HG03175 (cell line): ENCODE data around the gene WNT2B.

Experiments
- ATAC-seq: cut with Tn5 transposase; IDR thresholded peaks from one replicate; pipeline ENCODE4 v1.9.1; 2021; ENCODE audit warnings: mild to moderate bottlenecking, moderate library complexity; ENCODE audit not compliant: unreplicated experiment

The WNT2B gene

DNA sequence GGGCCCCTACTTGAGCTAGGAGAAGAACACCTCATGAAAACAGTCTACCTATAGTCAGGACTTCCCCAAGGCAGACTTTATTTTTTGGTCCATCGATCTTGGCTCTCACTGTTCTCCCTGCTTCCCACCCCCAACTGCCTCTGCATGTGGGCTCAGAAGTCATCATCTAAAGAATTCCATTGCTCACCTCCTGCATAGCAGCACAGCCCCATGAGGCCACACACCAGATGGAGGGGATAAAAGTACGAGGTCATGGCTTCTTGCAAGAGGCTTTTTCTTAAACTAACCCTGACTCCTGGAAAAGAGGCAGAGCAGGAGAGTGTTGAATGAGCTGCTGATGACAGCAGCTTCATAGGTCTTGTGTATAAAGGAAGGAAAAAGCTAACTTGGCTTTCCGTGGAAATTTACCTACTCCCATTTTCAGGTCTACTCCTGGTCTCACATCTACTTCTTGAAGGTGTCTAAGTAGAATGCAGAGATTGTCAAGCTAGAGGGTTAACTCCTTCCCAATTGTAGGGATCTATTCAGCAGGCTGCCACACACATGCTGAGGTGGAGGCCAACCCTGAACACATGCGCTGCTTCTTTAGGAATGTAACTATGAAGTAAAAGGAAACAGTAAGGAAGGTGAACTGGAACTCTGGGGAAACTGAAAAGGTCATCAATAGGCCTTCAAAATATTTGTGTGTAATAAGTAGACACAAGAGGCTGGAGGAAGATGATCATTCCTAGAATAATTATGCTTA, 18.7 kb downstream of the WNT2B start:
- ATAC-seq = no peak

DNA sequence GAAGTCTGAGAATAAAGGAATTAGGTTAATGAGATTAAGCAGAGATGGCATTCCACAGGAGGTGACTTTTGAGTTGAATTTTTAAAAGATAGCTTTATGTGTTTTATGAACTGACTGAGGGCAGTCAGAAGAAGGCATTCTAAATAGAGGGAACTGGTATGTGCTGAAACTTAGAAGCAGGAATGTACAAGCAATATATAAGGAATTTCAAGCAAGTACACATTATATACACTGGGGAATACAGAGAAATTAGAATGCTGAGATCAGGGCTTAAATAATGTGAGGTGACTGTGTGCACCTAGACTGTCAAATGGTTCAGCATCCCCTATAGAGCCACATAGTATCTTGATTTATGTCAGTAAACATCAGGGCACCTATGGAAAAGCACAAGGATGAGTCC, 19.3 kb downstream of the WNT2B start:
- no peak for ATAC-seq

DNA sequence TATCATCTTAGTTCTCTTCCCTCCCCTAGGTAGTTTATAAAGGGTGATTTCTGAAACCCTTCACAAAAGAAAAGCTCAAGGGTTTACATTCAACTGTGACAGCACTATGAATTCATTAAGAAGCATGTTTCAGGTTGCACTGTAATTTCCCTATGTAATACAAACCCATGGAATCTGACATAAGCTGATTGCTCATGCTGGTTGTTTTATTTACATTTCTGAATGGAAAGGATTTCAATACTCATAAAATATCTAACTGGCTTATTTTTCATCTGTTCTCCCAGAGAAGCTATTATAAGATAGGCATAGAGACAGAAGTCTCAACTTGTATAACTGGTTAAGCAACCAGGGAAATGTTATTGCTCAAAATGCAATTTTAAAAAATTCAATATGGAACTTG, 20.5 kb downstream of the WNT2B start:
- ATAC-seq = no peak

DNA sequence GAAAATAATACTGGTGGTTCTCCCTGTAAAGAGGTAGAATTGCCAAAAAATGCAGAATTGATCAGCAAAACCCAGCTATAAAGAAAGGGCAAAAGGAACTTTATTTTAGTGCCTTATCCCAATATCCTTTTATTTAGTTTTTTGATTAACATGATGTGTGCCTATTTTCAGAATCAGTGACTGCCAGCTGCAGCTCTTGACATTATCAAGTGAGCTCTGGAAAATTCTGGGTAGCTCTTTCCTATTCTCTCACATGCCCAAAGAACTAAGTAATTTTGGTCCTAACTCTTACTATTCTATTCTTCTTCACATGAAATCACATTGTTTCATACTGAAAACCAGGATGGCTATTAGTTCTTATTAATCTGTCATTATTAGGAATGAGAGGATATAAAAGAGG, 22.1 kb downstream of the WNT2B start:
- ATAC-seq = no peak

DNA sequence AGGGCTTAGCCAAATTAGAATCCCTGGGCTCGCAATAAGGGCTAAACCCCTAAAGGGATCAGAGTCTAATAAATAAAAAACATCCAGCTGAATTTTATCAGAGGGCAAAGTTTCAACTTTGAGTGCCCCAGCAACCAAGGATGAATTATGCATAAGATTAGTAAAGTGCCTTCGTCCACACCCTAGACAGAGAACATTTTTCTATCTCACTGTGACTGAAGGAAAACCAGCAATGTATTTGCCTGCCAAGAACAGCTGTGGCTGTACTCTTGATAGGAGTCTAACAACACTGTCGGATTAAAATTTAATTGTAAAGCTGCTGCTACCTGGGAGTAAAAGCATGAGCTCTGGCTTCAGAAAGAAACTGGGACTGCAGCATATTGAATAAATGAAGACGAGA, 23.3 kb downstream of the WNT2B start:
- no peak for ATAC-seq

DNA sequence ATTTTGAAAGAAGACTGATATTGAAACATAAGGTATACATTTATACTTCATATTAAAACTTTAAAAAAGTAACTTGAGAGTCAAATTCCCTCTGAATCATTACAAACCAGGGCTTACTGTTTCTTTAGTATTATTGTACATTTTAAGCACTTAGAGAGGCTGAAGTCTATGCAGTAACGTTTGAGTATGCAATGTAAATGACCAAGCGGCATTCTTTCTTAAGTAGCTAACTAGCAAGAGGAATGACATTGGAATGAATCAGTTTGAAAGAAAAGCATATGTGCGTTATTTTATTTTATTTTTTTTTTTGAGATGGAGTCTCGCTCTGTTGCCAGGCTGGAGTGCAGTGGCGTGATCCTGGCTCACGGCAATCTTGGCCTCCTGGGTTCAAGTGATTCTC, 24.3 kb downstream of the WNT2B start:
- no peak for ATAC-seq

DNA sequence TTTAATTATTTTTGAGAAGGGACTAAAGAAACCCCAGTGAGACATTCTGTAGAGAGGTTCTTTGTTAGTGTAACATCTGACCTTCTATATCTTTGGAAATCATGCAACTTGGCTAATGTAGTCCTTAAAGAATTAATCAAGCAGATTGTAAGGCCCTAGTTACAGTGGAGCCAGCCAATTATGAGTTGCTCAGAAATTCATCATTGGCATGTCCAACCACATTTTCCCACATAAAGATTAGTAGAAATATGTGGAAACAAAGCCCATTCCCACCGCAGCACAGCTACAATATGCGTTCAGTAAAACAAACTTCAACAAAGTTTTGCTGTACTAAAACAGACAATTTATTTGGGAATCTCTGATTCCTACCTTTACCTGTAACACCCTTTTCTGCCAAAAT, 27.8 kb downstream of the WNT2B start:
- no peak for ATAC-seq

DNA sequence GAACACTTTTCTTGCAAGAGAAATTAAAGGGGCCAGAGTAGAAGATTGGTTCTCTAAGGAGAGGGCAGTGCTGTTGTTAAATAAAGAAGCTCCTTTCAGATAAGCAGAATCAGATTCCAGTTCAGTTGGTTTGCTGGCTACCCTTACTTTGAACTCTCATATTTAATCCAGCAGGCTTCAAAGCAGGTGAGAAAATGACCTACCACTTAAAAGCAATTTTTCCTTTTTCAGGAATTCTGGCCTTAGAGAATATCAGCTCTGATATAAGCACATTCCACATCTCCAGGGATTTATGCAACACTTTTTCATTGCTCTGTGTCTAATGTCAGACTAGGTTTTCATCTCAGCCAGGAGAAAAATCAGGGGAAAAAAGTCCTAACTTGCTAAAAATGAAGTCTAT, 28.7 kb downstream of the WNT2B start:
- no peak for ATAC-seq

DNA sequence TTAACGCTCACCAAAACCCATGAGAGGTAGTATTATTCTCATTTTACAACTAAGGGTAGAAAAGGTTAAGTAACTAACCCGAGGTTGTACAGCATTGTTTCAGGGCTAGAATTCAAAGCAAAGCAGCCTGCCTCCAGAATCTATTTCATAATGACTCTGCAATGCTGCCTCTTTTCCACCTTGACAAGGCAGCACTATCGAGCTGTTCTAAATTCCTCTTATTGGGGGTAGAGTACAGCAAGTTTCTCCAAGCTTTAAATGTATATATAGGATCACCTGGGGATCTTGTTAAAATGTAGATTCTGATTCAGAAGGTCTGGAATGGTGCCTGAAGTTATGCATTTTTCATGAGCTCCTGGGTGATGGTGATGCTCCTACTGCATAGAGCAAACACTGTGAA, 30.1 kb downstream of the WNT2B start:
- no peak for ATAC-seq

DNA sequence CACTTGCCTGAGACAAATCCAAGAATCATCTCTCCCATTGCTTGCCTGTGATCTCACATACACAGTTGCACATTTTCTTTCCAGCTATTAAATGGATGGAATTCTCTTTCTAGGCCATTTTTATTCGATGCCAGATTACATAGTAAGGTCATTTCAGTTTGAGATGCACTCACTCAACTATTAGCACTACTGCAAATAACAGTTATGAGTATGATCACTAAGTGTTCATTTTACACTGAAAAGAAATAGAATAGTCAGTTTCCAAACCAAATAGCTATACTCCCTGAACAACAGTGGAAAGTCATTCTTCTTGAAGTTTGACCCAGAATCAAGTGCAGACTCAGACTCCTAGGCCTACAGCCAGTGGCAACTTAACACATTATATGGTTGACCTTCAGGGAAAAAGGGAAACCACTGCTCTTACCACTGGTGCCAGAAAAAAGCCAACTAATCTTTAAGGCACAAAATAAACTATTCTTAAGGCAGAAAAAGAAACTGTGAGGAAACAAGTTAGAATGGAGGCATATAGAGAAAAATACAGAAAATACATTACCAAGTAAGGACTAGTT, 31.5 kb downstream of the WNT2B start:
- no peak for ATAC-seq

DNA sequence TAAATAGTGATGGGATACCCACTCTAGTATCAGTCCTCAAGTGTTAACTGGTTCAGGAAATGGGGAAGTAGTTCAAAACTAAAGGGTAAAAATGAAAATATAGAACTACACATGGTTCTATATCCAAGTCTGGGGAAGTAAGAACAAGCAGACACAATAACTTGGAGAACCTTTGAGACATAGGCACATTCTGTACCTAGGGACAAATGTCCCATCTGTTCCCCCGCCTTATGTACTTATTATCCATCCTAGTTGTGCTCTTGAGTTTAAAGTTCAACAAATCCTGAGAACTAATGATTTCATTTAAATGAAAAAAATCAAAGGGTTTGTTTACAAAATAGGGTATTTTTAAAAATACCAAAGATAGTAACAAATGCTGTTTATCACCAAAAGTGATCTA, 32.5 kb downstream of the WNT2B start:
- no peak for ATAC-seq

DNA sequence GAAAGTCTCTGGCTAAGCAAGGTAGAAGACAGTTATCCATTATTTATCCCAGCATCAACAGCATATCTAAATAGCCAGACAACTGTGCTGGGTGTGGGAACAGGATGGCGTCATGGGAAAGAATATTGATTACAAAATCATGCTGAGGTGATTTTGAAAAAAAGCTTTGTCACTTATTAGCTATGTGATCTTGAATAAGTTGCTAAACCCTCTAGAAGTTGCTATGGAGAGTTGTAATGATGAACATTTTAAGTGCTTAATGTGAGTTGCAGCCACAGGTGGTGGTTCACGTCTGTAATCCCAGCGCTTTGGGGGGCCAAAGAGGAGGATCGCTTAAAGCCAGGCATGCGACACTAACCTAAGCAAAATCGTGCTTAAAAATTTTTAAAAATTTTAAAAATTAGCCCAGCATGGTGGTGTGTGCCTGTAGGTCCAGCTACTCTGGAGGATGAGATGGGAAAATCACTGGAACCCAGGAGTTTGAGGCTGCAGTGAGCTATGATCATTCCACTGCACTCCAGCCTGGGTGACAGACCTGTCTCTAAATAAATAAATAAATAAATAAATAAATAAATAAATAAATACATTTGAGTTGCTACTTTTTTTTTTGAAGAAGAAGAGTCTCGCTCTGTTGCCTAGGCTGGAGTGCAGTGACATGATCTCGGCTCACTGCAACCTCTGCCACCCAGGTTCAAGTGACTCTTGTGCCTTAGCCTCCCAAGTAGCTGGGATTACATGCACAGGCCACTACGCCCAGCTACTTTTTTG, 33.6 kb downstream of the WNT2B start:
- no peak for ATAC-seq

DNA sequence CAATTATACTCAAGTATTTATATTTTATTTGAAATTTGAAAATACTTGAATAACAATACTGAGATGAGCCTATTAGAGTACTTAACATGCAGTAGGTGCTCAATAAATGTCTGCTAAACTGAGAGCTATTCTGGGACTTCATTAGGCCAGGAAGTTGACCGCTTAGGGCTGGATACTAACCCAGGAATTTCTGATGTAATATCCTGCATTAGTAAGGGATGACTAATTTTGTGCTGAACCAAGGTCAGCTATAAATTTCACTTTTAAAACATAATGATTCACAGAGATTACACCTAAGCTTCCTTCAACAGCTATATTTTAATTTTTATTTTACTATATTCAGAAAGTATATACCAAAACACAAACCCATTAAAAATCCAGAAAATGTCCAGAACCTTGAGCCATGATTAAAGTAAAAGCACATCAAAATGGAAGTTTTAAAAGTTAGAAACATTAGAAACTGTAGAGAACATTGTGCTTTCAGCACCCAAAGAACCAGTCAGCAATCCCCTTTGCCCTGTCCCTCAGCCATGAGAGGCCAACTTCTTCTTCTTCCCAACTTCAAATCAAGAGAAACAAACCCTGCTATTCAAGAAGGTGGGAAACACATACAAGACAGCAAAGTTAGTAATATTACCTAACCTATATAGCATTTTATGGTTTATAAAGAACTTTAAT, 35.4 kb downstream of the WNT2B start:
- ATAC-seq = no peak

DNA sequence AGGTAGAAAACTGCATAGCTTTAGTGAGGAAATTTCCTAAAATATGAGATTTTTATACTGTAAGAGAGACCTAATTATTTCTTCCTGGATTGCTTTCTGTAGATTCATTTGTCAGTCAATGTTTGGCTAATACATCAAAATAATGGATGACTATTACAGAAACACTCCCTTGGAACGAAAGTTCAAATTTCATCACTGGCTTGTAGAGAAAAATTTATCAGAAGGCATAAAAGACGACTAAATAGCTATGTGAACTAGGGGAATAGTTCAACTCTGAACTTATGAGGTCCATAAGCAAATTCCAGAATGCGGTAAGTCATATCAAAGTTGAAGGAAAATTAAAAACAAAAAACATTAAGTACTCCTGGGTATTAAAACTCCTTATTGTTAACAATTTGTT, 36.0 kb downstream of the WNT2B start:
- no peak for ATAC-seq

DNA sequence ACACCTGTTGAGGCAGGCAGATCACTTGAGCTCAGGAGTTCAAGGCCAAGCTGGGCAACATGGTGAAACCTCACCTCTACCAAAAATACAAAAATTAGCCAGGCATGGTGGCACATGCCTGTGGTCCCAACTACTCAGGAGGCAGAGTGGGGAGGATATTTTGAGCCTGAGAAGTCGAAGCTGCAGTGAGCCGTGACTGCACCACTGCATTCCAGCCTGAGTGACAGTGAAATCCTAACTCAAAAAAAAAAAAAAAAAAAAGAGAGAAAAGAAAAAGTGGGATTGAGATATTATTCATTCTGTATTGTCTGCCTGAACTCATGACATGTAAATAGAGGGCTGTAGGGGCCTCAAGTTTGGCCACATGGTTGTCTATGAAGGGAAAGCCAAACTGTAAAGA, 37.3 kb downstream of the WNT2B start:
- ATAC-seq = no peak

DNA sequence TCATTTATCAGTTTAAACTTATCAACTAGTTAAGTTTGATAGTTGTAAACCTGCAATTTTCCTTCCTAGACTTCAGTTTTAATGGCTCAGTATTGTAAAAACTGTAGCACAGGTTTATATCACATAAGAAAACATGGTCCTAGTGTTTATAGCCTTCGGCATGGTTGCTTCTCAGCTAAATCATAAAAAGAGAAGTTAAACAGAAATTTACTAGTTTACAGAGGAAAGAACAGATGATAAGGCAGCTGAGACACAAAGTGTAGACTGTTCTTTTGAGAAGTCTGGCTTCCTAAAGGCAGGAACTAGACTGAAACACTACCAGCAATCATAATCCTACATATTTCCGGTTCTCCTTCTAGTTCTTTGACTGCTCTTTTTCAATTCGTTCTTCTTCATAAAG, 39.8 kb downstream of the WNT2B start:
- ATAC-seq = no peak

DNA sequence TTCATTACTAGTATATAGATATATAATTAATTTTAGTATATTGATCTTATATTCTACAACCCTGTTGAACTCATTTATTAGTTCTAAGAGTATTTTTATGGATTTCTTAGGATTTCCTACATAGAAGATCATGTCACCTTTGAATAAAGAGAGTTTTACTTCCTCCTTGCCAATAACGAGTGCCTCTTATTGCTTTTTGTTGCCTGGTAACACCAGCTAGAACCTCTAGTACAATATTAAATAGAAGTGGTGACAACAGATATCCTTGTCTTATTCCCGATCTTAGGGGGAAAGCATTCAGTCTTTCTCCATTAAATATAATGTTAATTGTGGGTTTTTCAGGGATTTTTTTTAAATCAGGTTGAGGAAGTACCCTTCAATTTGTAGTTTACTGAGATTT, 40.8 kb downstream of the WNT2B start:
- no peak for ATAC-seq

DNA sequence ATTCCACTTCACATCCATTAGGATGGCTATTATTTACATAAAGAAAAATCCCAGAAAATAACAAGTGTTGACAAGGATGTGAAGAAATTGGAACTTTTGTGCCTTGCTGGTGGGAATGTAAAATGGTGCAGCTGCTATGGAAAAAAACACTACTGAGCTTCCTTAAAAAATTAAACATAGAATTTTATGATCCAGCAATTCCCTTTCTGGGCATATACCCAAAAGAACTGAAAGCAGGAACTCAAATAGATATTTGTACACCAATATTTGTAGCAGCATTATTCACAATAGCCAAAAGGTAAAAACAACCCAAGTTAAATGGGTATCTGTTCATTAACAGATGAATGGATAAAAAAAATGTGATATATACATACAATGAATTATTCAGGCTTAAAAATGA, 45.6 kb downstream of the WNT2B start:
- ATAC-seq = no peak

DNA sequence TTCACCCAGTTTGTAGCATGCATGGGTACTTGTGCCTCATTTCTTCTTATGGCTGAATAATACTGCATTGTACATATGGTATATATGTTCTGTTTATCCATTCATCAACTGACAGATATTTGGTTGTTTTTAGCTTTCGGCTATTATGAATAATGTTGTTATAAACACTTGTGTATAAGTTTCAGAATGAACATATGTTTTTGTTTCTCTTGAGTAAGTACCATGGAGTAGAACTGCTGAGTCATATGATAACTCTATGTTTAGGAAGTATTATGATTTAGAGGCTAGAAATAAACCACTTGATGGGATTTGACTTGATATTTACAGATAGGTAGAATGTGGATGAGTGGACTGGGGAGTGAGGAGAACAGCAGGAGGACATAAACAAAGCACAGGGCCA, 48.6 kb downstream of the WNT2B start:
- ATAC-seq = no peak

DNA sequence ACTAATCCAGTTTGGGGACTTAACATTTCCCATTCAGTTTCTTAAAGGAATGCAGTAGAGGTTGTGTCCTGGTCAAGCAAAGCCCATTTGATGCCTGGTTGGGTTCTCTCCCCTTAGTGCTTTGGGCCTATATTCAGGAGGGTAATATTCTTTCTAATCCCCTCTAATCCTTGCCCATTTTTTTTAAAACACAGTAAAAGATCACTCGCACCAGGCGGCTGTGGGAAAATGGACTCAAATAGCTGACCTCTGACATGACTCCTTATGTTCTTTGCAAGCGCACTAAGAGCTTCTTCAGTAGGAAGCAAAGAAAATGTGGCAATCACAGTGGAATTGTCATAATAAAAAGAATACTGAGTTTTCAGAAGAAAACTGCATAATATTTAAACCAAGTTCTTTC, 49.9 kb downstream of the WNT2B start:
- ATAC-seq = no peak

DNA sequence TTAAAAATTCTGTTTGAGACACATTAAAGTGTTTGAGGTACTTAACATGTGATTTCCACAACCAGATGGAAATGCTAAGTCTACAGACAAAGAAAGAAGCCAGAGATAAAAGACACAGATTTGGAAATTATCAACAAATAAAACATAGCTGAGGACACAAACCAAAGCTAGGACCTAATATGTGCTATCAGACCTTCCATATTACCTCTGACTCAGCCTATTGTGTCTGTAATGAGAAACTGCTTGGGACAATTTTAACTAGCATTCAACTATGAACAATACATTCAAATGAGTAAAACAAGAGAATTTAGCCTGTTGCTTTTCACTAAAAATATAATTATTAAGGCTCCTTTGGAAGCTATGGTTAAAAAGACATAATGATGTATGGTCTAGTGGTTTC, 54.6 kb downstream of the WNT2B start:
- no peak for ATAC-seq

DNA sequence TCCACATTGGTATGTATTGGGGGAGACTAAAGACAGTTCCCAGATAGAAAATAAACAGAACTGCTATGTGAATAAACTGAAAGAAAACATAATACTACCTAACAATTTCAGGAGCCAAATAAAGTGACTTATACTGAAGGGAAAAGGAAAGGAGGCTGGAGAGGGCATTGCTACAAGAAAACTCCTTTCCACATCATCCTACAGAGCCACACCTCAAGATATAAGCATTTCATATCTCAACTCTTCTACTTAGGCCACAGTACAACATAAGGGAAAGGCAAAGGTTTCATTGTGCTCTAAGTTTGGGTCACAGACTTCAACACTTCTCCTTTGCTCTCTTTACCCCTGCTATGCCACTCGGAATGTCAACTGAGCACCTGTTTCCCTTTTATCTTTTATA, 55.3 kb downstream of the WNT2B start:
- no peak for ATAC-seq
